ENCODE data around the gene P2RX7.
"Not testable (repeated sequence)": the region's sequence is repeated elsewhere in the genome, so short reads cannot be mapped to it uniquely, and the experiment has no call there.

Gene P2RX7

GRCh38 chr12:121135320-121135719 is 2.6 kb downstream of the P2RX7 start:
- DNase-seq (ENCODE audit: low read depth in 2 of 2): no peak

GRCh38 chr12:121137512-121137911 is 4.8 kb downstream of the P2RX7 start:
- DNase-seq (ENCODE audit: low read depth in 2 of 2): no peak

GRCh38 chr12:121138284-121138683 is 5.6 kb downstream of the P2RX7 start:
- no peak for DNase-seq (ENCODE audit: low read depth in 2 of 2)

- DNase-seq (ENCODE audit: low read depth in 2 of 2): no peak
Measured at GRCh38 chr12:121139286-121139685, 6.6 kb downstream of the P2RX7 start.

GRCh38 chr12:121142171-121142950 is 9.7 kb downstream of the P2RX7 start:
- no peak for DNase-seq (ENCODE audit: low read depth in 2 of 2)

- no peak for DNase-seq (ENCODE audit: low read depth in 2 of 2)
Measured at GRCh38 chr12:121144416-121144914, 11.8 kb downstream of the P2RX7 start.

- DNase-seq (ENCODE audit: low read depth in 2 of 2): no peak
Measured at GRCh38 chr12:121145221-121145620, 12.5 kb downstream of the P2RX7 start.

- not testable (repeated sequence) for DNase-seq (ENCODE audit: low read depth in 2 of 2)
Measured at GRCh38 chr12:121149289-121149688, 16.6 kb downstream of the P2RX7 start.

- DNase-seq (ENCODE audit: low read depth in 2 of 2): no peak
Measured at GRCh38 chr12:121154793-121155375, 22.2 kb downstream of the P2RX7 start.

- no peak for DNase-seq (ENCODE audit: low read depth in 2 of 2)
Measured at GRCh38 chr12:121156365-121156764, 23.7 kb downstream of the P2RX7 start.

- DNase-seq (ENCODE audit: low read depth in 2 of 2): no peak
Measured at GRCh38 chr12:121158085-121158484, 25.4 kb downstream of the P2RX7 start.

- DNase-seq (ENCODE audit: low read depth in 2 of 2): not testable (repeated sequence)
Measured at GRCh38 chr12:121158728-121159351, 26.2 kb downstream of the P2RX7 start.

GRCh38 chr12:121159467-121160307 is 27.0 kb downstream of the P2RX7 start:
- no peak for DNase-seq (ENCODE audit: low read depth in 2 of 2)

- no peak for DNase-seq (ENCODE audit: low read depth in 2 of 2)
Measured at GRCh38 chr12:121162384-121162783, 29.7 kb downstream of the P2RX7 start.

GRCh38 chr12:121162985-121163384 is 30.3 kb downstream of the P2RX7 start:
- no peak for DNase-seq (ENCODE audit: low read depth in 2 of 2)

GRCh38 chr12:121164839-121165238 is 32.2 kb downstream of the P2RX7 start:
- not testable (repeated sequence) for DNase-seq (ENCODE audit: low read depth in 2 of 2)

GRCh38 chr12:121165316-121165715 is 32.6 kb downstream of the P2RX7 start:
- no peak for DNase-seq (ENCODE audit: low read depth in 2 of 2)

- DNase-seq (ENCODE audit: low read depth in 2 of 2): no peak
Measured at GRCh38 chr12:121166356-121166755, 33.7 kb downstream of the P2RX7 start.

GRCh38 chr12:121167232-121167820 is 34.6 kb downstream of the P2RX7 start:
- DNase-seq (ENCODE audit: low read depth in 2 of 2): no peak

GRCh38 chr12:121167951-121168350 is 35.3 kb downstream of the P2RX7 start:
- DNase-seq (ENCODE audit: low read depth in 2 of 2): no peak

GRCh38 chr12:121170151-121170550 is 37.5 kb downstream of the P2RX7 start:
- DNase-seq (ENCODE audit: low read depth in 2 of 2): no peak

All from activated CD4-positive, alpha-beta T cell treated with anti-CD3 and anti-CD28 coated beads for 24 hours (primary cell).